Duodenal mucosa (tissue), 2 donors: Measurements from ENCODE around the gene LIG3.
A peak's percentile ranks its signal among the peaks of the same experiment; 100 is the strongest.
"Not testable (repeated sequence)": the region's sequence is repeated elsewhere in the genome, so short reads cannot be mapped to it uniquely, and the experiment has no call there.

Experiments used
- H3K27ac ChIP-seq: one replicate; pipeline ENCODE4 v1.7.0; 2013; ENCODE audit warnings: low read depth, low read length
- H3K27me3 ChIP-seq, 2 donors: one replicate each; pipeline ENCODE4 v1.7.0; 2013; ENCODE audit warnings: low read length in 2 of 2, control low read depth in 1 of 2; ENCODE audit not compliant: insufficient read depth in 2 of 2, control insufficient read depth in 1 of 2
- H3K36me3 ChIP-seq, 2 donors: one replicate each; pipeline ENCODE4 v1.7.0; 2013; ENCODE audit warnings: low read length in 2 of 2, control low read depth in 1 of 2; ENCODE audit not compliant: insufficient read depth in 2 of 2, control insufficient read depth in 1 of 2
- H3K4me1 ChIP-seq, 2 donors: one replicate each; pipeline ENCODE4 v1.7.0; 2013; ENCODE audit warnings: low read length in 2 of 2, control low read depth in 1 of 2; ENCODE audit not compliant: insufficient read depth in 2 of 2, control insufficient read depth in 1 of 2
- H3K4me3 ChIP-seq, 2 donors: one replicate each; pipeline ENCODE4 v1.7.0; 2013; ENCODE audit warnings: low read length in 2 of 2, low read depth in 1 of 2
- H3K9ac ChIP-seq, 2 donors: one replicate each; pipeline ENCODE4 v1.7.0; 2013; ENCODE audit warnings: low read length in 2 of 2, low read depth in 1 of 2
- H3K9me3 ChIP-seq, 2 donors: one replicate each; pipeline ENCODE4 v1.7.0; 2013; ENCODE audit warnings: low read length in 2 of 2, control low read depth in 1 of 2; ENCODE audit not compliant: control insufficient read depth in 1 of 2

LIG3 gene

DNA sequence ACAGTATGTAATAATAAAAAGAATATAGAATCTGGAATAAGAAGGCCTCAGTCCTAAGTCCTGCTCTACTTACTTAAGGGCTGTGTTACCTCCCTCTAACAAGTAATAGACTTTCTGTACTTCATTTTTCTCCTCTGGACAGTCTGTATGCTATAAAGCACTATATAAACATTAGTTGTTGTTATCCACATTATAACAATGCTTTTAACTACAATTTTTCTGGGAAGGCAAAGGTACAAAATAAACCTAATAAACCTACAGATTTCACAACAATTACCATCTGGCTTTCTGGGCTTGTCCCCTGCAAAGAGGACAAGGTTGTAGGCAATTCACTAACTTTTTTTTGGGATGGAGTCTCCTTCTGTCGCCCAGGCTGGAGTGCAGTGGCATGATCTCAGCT is 50.5 kb downstream of the LIG3 start:
- Histone ChIP-seq H3K36me3 (peaks cover 6 to 8% of the 10 kb centered on the region in 2 donors), H3K4me3 (no peak overlapping the region), H3K27me3 (no peaks in the 10 kb centered on the region), H3K9me3 (no peaks in the 10 kb centered on the region), H3K27ac (no peak overlapping the region), H3K9ac (no peak overlapping the region), H3K4me1 (peaks cover 6 to 11% of the 10 kb centered on the region in 2 donors)

DNA sequence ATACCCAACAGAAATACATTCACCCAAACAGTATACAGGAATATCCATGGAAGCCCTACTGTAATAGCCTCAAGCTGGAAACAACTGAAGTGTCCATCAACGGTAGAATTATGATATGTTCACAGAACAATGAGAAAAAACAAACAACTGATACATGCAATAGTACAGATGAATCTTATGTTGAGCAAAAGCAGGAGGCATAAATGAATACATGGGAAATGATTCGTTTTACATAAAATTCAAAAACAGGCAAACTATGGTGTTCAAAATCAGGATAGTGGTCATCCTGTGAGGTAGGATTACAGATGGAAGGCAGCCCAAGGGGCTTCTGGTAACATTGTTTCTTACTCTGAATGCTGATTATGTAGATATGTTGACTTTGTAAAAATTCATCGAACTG is 58.1 kb downstream of the LIG3 start:
- Histone ChIP-seq H3K4me1 (peaks cover 0 to 5% of the 10 kb centered on the region in 2 donors), H3K36me3 (no peaks in the 10 kb centered on the region), H3K9me3 (no peaks in the 10 kb centered on the region), H3K4me3 (no peak overlapping the region), H3K9ac (no peak overlapping the region), H3K27ac (no peak overlapping the region), H3K27me3 (no peaks in the 10 kb centered on the region)

DNA sequence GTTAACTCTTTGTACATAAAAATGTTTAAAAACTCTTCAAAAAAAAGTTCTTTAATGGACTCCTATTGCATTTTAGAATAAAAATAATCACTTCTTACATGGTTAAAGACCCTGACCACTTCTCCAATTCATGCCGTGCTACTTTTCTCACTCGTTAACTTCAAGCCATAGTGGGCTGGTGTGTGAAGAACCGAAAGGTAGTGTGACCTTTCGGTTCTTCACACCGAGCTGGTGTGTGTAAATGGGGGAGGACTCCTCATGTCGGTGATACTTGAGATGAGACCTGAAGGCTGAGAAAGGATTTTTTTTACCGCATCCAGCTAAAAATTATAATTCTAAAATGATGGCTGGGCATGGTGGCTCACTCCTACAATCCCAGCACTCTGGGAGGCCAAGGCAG is 61.1 kb downstream of the LIG3 start:
- H3K36me3 ChIP-seq: no peaks in the 10 kb centered on the region

DNA sequence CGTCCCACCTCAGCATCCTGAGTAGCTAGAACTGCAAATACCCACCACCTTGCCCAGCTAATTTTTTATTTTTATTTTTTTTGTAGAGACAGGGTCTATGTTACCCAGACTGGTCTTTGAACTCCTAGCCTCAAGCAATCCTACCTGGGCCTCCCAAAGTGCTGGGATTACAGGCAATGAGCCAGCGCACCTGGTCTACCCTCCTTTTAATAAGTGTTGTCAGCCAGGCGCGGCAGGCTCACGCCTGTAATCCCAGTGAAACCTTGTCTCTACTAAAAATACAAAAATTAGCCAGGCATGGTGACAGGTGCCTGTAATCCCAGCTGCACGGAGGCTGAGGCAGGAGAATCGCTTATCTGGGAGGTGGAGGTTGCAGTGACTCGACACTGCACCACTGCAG is 63.9 kb downstream of the LIG3 start:
- no peaks in the 10 kb centered on the region for H3K36me3 ChIP-seq
- H3K9me3 ChIP-seq: no peaks in the 10 kb centered on the region
- no peak overlapping the region for H3K27ac ChIP-seq
- H3K9ac ChIP-seq: no peak overlapping the region
- no peaks in the 10 kb centered on the region for H3K27me3 ChIP-seq
- no peak overlapping the region for H3K4me3 ChIP-seq
- H3K4me1 ChIP-seq: peaks cover 40 to 47% of the 10 kb centered on the region in 2 donors

More for the DNA sequence above, 61.1 kb downstream of the LIG3 start:
- Histone ChIP-seq H3K9me3 (no peaks in the 10 kb centered on the region), H3K4me1 (peaks cover 22 to 29% of the 10 kb centered on the region in 2 donors), H3K9ac (no peak overlapping the region), H3K4me3 (no peak overlapping the region), H3K27ac (no peak overlapping the region), H3K27me3 (no peaks in the 10 kb centered on the region)

DNA sequence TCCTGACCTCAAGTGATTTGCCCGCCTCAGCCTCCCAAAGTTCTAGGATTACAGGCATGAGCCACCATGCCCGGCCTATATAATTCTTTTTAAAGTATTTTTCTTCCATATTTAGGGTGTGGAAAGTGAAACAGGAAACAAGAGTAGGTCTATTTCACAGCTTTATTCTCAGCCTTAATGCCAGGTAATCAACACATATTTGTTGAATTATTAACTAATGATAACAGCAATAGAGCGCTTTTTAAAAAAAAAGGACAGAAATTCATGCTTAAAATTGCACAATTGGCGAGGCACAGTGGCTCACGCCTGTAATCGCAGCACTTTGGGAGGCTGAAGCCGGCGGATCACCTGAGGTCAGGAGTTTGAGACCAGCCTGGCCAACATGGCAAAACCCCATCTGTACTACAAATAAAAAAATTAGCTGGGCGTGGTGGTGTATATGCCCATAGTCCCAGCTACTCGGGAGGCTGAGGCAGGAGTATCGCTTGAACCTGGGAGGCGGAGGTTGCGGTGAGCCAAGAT is 65.2 kb downstream of the LIG3 start:
- peaks cover 40 to 52% of the 10 kb centered on the region in 2 donors for H3K4me1 ChIP-seq
- not testable (repeated sequence) for H3K36me3 ChIP-seq, H3K9me3 ChIP-seq, H3K27ac ChIP-seq, H3K9ac ChIP-seq, H3K27me3 ChIP-seq, H3K4me3 ChIP-seq

DNA sequence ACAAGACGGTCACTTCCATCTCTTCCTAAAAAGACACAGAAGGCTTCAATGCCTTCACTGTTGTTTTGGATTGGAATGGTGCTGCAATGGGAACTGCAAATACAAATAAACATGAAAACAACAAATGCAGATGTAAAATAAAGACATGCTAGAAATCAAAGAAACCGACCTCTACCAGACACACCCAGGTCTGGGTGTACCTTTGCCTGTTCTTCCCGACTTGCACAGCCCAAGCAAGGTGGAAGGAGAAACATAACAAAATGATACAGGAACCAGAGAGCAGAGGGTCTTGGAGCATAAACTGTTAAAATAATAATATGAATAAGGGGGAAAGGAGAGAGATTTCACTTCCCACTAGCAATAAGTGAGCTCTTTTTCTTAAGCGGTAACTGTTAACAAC is 65.9 kb downstream of the LIG3 start:
- no peaks in the 10 kb centered on the region for H3K27me3 ChIP-seq
- H3K9me3 ChIP-seq: no peaks in the 10 kb centered on the region
- no peaks in the 10 kb centered on the region for H3K36me3 ChIP-seq
- H3K27ac ChIP-seq: no peak overlapping the region
- peak overlapping the region; percentile 21 to 41 for H3K9ac ChIP-seq
- peak overlapping the region; percentile 45 to 51 for H3K4me3 ChIP-seq
- H3K4me1 ChIP-seq: peaks cover 48 to 57% of the 10 kb centered on the region in 2 donors

DNA sequence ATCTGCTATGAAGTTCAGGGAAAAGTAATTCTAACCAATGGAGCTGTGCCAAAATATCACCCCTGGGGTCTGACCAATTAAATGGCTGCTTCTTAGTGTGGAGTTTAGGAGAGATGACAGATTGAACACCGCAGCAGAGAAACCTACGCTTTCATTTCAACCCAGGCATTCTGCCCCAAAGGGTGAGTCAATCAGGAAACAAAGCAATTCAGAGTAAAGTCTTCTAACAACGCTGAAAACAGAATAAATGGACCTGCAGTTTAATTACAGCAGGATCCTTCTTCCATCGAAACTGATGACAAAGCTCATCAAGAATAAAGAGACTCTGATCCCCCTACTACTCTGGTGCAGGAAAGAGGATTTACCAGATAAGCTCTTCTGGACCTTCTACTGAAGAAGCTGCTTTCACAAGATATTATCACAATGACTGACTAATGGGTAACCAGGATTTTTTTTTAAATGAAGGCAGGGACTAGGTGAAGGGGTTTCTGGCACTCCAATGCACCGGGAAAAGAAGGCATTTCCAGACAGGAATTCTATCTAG is 66.5 kb downstream of the LIG3 start:
- peaks cover 49 to 62% of the 10 kb centered on the region in 2 donors for H3K4me1 ChIP-seq
- peak overlapping the region; percentile 45 to 51 for H3K4me3 ChIP-seq
- no peaks in the 10 kb centered on the region for H3K27me3 ChIP-seq
- H3K9ac ChIP-seq: peak overlapping the region; percentile 21 to 41
- H3K9me3 ChIP-seq: no peaks in the 10 kb centered on the region
- peak overlapping the region; percentile 22 for H3K27ac ChIP-seq
- H3K36me3 ChIP-seq: no peaks in the 10 kb centered on the region

DNA sequence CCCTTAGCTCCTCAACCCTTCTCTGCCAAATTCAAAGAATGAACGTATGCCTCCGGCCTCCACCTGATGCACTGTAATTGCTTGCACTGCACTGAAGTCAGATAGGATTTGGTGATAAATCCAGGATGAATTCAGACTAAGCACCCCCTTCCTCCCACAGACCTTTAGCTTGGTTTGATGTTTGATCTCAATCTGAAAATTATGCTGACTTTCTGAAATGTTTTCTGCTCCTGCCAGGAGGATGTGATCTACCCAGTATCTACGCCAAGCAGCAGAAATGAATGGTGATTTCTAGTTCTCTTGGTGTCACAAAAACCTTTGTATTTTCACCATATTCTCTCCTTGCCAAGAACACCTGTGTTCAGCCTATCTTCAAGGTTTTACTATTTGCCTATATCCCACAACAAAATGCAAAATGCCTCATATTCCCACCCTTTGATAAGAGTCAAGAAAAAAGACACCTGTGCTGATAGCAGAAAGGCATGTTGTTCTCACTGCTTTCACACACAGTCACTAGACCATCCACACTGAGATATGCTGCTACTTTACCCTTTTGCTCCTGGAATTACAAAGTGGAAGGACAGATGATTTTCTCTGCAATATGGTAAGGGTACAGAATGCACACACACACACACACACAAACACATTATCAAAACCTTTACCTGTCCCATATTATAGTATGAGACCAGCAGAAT is 68.5 kb downstream of the LIG3 start:
- Histone ChIP-seq H3K27me3 (no peaks in the 10 kb centered on the region), H3K27ac (no peak overlapping the region), H3K36me3 (no peaks in the 10 kb centered on the region), H3K4me3 (no peak overlapping the region), H3K4me1 (peaks cover 53 to 71% of the 10 kb centered on the region in 2 donors), H3K9me3 (no peaks in the 10 kb centered on the region), H3K9ac (no peak overlapping the region)

DNA sequence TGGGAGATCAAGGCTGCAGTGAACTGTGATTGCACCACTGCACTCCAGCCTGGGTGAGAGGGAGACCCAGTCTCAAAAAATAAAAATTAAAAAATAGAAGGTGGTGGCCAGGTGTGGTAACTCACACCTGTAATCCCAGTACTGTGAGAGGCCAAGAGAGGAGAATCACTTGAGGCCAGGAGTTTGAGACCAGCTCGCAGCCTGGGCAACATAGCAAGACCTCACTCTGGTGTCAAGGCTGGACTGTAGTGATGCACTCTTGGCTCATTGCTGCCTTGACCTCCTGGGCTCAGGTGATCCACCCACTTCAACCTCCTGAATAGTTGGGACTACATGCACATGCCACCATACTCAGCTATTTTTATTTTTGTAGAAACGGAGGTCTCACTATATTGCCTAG is 69.9 kb downstream of the LIG3 start:
- H3K4me1 ChIP-seq: peaks cover 41 to 58% of the 10 kb centered on the region in 2 donors
- no peaks in the 10 kb centered on the region for H3K27me3 ChIP-seq
- H3K9me3 ChIP-seq: no peaks in the 10 kb centered on the region
- no peaks in the 10 kb centered on the region for H3K36me3 ChIP-seq
- no peak overlapping the region for H3K4me3 ChIP-seq
- H3K27ac ChIP-seq: no peak overlapping the region
- H3K9ac ChIP-seq: no peak overlapping the region

DNA sequence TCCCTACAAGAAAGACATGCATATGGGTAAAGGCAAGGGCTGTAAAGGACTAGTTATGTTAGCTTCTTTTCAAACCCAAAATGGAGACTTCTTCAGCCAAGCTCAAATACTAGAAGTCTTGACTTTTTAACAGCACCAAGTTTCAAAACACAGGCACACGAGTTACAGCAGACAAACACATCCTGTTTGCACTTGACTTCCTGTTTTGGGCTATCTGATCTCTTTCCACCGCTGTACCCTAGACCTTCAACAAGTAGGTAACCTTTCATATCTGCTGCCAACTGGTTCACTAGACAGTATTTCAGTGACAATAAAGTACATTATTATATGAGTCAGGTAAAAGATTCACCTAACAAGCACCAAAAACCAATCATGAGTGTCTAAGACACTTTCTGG is 70.9 kb downstream of the LIG3 start:
- Histone ChIP-seq H3K27me3 (no peaks in the 10 kb centered on the region), H3K9ac (peak overlapping the region in 1 of 2 donors; percentile 23), H3K36me3 (no peaks in the 10 kb centered on the region), H3K4me1 (peaks cover 34 to 53% of the 10 kb centered on the region in 2 donors), H3K4me3 (peak overlapping the region; percentile 23 to 44), H3K27ac (peak overlapping the region; percentile 57), H3K9me3 (no peaks in the 10 kb centered on the region)
